Measurements from ENCODE around the gene SNRK.

The SNRK gene

DNA sequence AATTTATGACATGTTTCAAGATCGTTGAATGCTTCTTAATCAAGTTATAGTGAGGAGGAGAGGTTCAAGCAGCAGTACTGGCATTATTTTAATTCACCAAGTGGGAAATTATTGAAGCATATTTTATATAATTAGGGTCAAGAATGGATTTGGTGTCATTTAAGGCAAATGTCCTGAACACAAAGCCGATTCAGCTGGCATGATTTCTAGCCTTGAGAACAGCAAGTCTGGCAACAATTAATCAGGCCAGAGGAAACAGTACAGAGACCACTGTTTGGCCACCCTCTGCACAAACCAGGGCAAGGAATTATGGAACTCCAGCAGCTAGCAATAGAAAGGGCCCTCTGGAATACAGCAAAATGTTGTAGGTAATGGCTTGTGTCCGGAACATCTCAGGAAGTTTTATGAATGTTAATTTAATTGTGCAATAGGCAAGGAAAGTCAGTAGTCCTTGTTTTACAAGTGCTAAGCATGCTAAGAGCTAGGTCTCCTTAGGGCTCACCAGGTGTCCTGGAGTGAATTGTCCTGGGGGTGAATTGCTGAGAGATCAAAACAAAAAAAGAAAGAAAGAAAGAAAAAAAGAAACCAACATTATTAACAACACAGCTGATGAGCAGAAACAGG lies 38.7 kb upstream of the SNRK start:
- peak overlapping the region; percentile 66 for H3K27ac ChIP-seq
- TF ChIP-seq, protein P1, sequence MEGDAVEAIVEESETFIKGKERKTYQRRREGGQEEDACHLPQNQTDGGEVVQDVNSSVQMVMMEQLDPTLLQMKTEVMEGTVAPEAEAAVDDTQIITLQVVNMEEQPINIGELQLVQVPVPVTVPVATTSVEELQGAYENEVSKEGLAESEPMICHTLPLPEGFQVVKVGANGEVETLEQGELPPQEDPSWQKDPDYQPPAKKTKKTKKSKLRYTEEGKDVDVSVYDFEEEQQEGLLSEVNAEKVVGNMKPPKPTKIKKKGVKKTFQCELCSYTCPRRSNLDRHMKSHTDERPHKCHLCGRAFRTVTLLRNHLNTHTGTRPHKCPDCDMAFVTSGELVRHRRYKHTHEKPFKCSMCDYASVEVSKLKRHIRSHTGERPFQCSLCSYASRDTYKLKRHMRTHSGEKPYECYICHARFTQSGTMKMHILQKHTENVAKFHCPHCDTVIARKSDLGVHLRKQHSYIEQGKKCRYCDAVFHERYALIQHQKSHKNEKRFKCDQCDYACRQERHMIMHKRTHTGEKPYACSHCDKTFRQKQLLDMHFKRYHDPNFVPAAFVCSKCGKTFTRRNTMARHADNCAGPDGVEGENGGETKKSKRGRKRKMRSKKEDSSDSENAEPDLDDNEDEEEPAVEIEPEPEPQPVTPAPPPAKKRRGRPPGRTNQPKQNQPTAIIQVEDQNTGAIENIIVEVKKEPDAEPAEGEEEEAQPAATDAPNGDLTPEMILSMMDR (conservative IDR thresholded peaks at IDR 0.05), result no peak

- TF ChIP-seq, protein P1 (conservative IDR thresholded peaks at IDR 0.05), result no peak
- no peak overlapping the region for H3K27ac ChIP-seq
Observed at GRCh38 chr3:43248185-43248583, 38.2 kb upstream of the SNRK start.

DNA sequence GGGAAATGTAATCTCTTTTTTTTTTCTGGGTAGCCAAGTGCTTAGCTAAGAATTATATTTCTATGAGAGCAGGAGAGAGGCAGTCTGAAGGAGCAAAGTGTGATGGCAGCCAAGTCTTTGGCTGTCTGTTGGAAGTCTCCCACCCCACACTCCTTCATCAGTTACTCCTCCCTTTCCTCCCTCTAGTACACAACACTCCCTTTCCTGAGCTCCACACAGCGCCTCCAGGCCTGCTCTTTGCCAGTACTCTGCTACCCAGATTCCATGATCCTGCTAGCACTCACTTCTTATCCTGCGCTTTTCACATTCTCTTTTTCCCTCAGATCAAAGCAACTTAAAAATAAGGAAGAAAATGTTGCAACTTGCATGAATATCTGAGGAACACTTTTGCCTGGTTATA lies 37.4 kb upstream of the SNRK start:
- TF ChIP-seq, protein P1 (conservative IDR thresholded peaks at IDR 0.05), result no peak

DNA sequence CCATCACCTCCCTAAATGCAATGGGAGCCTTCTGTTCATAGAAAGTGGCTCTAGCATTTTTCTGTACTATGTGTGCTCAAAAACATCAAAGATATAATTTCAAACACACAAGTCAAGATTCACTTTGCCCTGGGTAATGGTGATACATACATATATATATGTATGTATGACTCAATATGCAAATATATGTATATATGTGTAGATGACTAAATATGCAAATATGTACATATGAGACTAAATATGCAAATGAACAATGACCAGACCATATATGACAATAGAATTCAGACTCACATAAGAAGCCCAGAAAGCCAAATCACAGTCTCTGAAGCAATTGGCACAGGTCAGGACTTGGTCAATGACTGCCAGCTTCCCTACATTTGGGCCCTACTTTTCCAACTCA lies 36.9 kb upstream of the SNRK start:
- H3K27ac ChIP-seq, result no peak overlapping the region
- TF ChIP-seq, protein P1 (conservative IDR thresholded peaks at IDR 0.05), result no peak

More for the DNA sequence above, 37.4 kb upstream of the SNRK start:
- H3K27ac ChIP-seq, result no peak overlapping the region

DNA sequence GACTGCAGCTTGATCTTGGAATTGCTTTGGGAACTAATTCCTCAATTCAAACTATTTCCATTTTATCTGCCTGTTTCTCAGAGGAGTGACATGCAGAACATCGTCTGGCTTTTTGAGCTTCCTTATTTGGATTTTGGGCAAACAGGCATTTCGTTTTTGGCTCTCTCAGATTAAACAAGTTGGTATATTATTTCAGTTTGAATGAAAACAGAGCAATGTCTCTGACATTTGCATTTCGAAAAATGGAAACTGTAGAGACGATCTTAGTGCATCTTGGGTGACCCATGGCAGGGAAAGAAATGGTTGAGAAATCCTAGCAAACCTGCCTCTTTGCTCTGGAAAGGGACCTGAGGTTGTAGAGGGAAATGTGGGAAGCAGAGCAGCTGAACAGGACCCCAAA lies 33.0 kb upstream of the SNRK start:
- TF ChIP-seq, protein P1 (conservative IDR thresholded peaks at IDR 0.05), result no peak
- no peak overlapping the region for H3K27ac ChIP-seq

DNA sequence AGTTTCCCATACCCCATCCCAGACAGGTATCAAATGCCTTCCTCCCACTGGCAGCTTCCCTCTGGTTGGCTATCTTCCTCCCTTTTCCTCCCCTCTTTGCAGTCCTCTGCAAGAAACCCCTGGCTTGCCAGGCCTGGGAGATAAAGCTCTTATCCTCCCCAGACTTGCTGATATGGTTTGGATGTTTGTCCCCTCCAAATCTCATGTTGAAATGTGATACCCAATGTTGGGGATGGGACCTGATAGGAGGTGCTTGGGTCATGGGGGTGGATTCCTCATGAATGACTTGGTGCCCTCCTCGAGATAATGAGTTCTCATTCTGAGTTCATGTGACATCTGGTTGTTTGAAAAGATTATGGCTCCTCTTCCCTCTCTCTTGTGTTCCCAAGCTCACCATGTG lies 32.2 kb upstream of the SNRK start:
- H3K27ac ChIP-seq, result no peak overlapping the region
- TF ChIP-seq, protein P1 (conservative IDR thresholded peaks at IDR 0.05), result no peak

- no peak overlapping the region for H3K27ac ChIP-seq
- TF ChIP-seq, protein P1 (conservative IDR thresholded peaks at IDR 0.05), result no peak
Observed at GRCh38 chr3:43255662-43256061, 30.7 kb upstream of the SNRK start.
